Measurements from ENCODE around the gene NUMA1. TPM values are rescaled to one million over a fixed set of nuclear protein-coding genes. Genes with fewer than 3 reads are reported as not detected.

NUMA1 gene
- total and polyA plus RNA-seq, 2 experiments from 2014 or later, result 33.2 to 104 TPM

- TF ChIP-seq ZNF462 (CRISPR knock-in tag; IDR thresholded peaks at IDR 0.05) (no peak), JUNB (IDR thresholded peaks at IDR 0.05; ENCODE audit: unreplicated experiment) (no peak), CTCF (conservative IDR thresholded peaks at IDR 0.05; ENCODE audit: low read depth in 2 of 2) (no peak), CREB1 (CRISPR knock-in tag; IDR thresholded peaks at IDR 0.05; ENCODE audit: low read depth) (no peak), ZNF114 (CRISPR knock-in tag; IDR thresholded peaks at IDR 0.05) (no peak)
Measured at GRCh38 chr11:72123117-72123653, 42.8 kb upstream of the NUMA1 start (continued).

- Histone ChIP-seq H3K4me3 (no peak overlapping the region), H3K4me1 (ENCODE audit: insufficient read depth) (no peaks in the 10 kb centered on the region), H3K36me3 (ENCODE audit: insufficient read depth) (no peaks in the 10 kb centered on the region; the same call in 1 of the 2 replicates), H3K27me3 (ENCODE audit: insufficient read depth) (0 out of 2 replicates have a peak, but pooled peaks cover 5% of the 10 kb centered on the region), H3K4me2 (no peak overlapping the region), H3K79me2 (replicated peaks; ENCODE audit: insufficient read depth) (no peaks in the 10 kb centered on the region), H3K9me2 (ENCODE audit: insufficient read depth) (0 out of 2 replicates have a peak, but pooled peaks cover 3% of the 10 kb centered on the region), H3F3A (replicated peaks; ENCODE audit: low read depth) (no peaks in the 10 kb centered on the region), H4K20me1 (replicated peaks; ENCODE audit: insufficient read depth) (no peaks in the 10 kb centered on the region), H2AFZ (no peak overlapping the region), H3K27ac (ENCODE audit: low read depth) (no peak overlapping the region)
- H3K9me3 Mint-ChIP-seq, result peaks cover 28% of the 10 kb centered on the region
- H3K27me3 Mint-ChIP-seq (ENCODE audit: insufficient read depth, low read depth, poor library complexity), result peaks cover 8% of the 10 kb centered on the region
- H3K36me3 Mint-ChIP-seq (ENCODE audit: low read depth), result no peaks in the 10 kb centered on the region; the same call in 2 of the 3 replicates
- no peak for DNase-seq (ENCODE audit: low spot score)
- ATAC-seq, result no peak
- H3K27ac Mint-ChIP-seq, result no peak overlapping the region
- H3K4me3 Mint-ChIP-seq, result no peak overlapping the region
- H3K4me1 Mint-ChIP-seq, result no peaks in the 10 kb centered on the region
- TF ChIP-seq ZNF114 (CRISPR knock-in tag; IDR thresholded peaks at IDR 0.05) (no peak), ETS1 (IDR thresholded peaks at IDR 0.05) (no peak), EZH2phosphoT487 (IDR thresholded peaks at IDR 0.05; ENCODE audit: unreplicated experiment) (no peak), STAT1 (IDR thresholded peaks at IDR 0.05; ENCODE audit: unreplicated experiment) (no peak), REST (IDR thresholded peaks at IDR 0.05; ENCODE audit: unreplicated experiment) (no peak), CTCF (conservative IDR thresholded peaks at IDR 0.05; ENCODE audit: low read depth in 2 of 2) (no peak)
Measured at GRCh38 chr11:72122607-72123006, 42.3 kb upstream of the NUMA1 start.
